RWPE1 (cell line): ENCODE results near the gene MAP1LC3B.

Experiments
- CTCF ChIA-PET: fragments of 350-600 bp; sonication (Branson Sonifier 250); formaldehyde crosslinking; extraction: SDS; loops from one replicate; lab custom pipeline; 2021; lab: Yijun Ruan, JAX
- POLR2A ChIA-PET: fragments of 400-600 bp; formaldehyde crosslinking; extraction: SDS; loops from one replicate; lab custom pipeline; 2020; ENCODE audit warnings: antibody characterized with exemption; ENCODE audit not compliant: low non-redundant PET; lab: Yijun Ruan, JAX
- DNase-seq: peaks from one replicate; pipeline ENCODE4 v3.0.0; 2012; ENCODE audit warnings: low spot score
- H3K27ac ChIP-seq: fragments of 450-650 bp; 2 replicates; pipeline ENCODE4 v1.5.1; 2017
- TF ChIP-seq, protein P1 (sequence below): fragments of 450-650 bp; conservative IDR thresholded peaks from 2 replicates; pipeline ENCODE4 v1.5.1; 2017; ENCODE audit warnings: low read depth, mild to moderate bottlenecking

Gene MAP1LC3B

DNA sequence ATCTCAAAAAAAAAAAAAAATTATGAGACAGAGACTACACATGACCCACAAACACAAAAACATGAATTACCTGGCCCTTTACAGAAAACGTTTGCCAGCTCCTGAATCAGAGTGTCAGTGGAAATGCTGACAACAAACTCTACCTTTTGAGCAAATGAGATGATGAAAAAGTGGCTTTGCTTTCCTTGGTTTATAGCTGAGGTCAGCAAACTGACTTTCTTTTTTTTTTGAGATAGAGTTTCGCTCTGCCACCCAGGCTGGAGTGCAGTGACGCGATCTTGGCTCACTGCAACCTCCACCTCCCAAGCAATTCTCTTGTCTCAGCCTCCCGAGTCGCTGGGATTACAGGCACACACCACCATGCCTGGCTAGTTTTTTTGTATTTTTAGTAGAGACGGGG is 54.3 kb downstream of the MAP1LC3B start:
- DNase-seq: no peak
- no peak overlapping the region for H3K27ac ChIP-seq
- TF ChIP-seq, protein P1, sequence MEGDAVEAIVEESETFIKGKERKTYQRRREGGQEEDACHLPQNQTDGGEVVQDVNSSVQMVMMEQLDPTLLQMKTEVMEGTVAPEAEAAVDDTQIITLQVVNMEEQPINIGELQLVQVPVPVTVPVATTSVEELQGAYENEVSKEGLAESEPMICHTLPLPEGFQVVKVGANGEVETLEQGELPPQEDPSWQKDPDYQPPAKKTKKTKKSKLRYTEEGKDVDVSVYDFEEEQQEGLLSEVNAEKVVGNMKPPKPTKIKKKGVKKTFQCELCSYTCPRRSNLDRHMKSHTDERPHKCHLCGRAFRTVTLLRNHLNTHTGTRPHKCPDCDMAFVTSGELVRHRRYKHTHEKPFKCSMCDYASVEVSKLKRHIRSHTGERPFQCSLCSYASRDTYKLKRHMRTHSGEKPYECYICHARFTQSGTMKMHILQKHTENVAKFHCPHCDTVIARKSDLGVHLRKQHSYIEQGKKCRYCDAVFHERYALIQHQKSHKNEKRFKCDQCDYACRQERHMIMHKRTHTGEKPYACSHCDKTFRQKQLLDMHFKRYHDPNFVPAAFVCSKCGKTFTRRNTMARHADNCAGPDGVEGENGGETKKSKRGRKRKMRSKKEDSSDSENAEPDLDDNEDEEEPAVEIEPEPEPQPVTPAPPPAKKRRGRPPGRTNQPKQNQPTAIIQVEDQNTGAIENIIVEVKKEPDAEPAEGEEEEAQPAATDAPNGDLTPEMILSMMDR: no peak
- ChIA-PET POLR2A (interaction anchor here (0.5 kb wide), 1 partner anchor 18 kb away, joined by 3 read pairs; no protein-coding TSS in a partner anchor), CTCF (no interaction called here)

DNA sequence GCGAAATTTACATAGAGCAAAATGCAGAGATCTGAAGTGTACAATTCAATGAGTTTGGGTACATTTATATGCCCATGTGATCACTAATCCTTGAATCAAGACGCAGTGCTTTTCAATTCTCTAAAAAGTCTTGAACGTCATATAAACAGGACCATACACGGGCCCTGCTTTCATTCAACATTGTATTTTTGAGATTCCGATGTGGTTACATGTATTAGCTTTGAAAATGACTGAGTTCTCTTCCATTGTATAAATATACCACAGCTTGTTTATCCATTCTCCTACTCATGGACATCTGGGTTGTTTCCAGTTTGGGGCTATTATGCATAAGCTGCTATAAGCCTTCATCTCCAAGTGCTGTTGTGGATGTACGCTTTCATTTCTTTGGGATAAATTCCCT is 55.2 kb downstream of the MAP1LC3B start:
- H3K27ac ChIP-seq: no peak overlapping the region
- TF ChIP-seq, protein P1: no peak
- no peak for DNase-seq
- CTCF ChIA-PET: no interaction called here
- POLR2A ChIA-PET: no interaction called here

DNA sequence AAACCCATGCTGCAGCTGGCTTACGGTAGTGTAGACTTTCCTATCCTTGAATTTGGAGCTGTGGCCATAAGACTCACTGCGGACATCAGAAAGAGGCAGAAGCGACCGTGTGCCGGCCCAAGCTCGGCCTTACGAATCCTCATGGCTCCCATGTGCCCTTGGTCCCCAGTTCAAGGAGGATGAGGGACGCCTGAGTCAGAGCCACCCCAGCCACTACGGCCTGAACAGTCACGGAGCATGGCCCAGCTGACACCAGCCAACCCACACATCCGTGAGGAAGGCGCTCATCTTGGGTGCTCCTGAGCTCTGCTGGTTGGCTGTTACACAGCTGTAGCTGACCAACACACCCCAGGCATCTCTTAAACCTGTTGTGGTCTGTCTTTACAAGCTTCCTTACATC is 56.7 kb downstream of the MAP1LC3B start:
- DNase-seq: no peak
- ChIA-PET POLR2A (no interaction called here), CTCF (no interaction called here)
- TF ChIP-seq, protein P1: no peak
- no peak overlapping the region for H3K27ac ChIP-seq

DNA sequence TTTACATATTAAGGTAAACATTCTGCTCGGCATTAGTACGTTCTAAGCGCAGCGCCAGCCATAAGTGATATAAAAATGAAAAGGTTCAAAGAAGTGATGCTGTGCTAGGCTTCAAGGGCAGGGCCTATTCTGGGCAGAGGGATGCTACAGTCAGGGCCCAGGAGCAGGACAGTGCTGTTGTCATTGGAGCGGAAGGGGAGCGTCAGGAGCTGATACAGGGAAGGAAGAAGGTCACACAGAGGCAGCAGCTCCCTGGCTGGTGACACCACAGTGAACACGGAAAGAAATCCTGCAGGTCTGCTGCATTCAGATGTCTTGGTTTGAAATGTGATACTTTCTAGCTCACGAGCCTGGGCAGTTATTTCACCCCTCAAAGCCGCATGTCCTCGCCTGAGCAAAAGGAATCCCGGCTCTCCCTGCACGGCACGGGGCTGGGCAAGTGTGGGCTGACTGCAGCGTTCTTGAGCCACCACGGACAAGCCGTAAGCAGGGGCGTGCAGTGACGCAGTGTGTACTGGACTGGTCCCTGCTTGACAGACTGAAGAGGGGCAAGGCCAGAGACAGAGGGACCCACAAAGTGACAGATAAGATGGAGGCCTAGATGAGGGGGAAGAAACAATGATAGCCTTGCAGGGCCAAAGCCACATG is 59.6 kb downstream of the MAP1LC3B start:
- POLR2A ChIA-PET: no interaction called here
- CTCF ChIA-PET: no interaction called here
- no peak for DNase-seq
- TF ChIP-seq, protein P1: no peak
- 0 out of 2 replicates have a peak overlapping the region, but pooled peaks have one; percentile 3 for H3K27ac ChIP-seq

DNA sequence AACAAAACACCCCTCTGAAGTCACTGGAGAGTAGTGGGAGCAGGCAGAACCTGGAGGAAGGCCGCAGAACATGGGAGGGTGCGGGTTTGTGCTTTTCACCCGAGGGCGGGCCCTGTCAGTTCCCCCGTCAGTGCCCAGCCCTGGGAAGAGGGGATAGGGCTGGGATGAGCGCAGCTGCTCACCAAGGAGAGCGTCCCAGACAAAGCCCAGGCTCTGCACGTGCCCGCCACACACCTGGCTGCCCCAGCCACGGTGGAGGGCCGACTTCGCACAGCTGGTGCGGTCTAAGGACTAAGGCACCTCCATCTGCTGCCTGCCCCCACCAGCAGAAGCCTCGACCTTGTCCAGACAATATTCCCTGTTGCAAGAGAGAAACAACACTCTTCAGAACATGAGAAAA is 61.2 kb downstream of the MAP1LC3B start:
- no peak for DNase-seq
- CTCF ChIA-PET: no interaction called here
- no peak overlapping the region for H3K27ac ChIP-seq
- POLR2A ChIA-PET: no interaction called here
- TF ChIP-seq, protein P1: no peak
